ENCODE results near the gene PDCD4.

DNA sequence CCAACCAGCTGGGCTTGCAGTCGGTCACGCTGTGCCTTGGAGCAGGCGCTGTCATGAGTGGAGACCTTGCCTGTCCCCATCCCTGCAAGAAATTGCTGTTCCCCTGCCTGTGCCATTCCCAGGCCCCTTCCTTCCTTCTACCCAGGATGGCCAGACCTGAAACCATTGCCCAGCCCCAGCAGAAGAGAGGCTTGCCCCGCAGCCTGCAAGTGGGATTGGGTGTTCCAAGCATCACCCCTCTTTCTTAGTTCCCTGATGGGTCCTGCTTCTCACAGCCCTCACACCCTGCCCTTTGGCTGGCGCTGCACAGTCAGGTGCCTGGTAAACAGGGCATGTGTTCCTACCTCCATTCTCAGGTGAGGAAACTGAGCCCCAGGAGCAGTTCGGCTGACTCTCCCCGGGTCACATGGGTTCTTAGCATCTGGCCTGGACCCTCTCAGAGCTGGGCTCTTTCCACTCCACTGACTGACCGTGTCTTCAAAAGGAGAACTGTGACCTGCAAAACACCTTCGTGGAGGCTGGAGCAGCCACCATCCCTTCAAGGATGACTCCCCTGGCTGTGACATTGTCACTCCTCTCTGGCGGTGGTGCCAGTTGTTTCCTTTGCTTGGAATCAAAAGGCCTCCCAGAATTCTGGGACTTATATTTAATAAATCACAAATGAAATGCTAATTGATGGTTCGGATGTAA is 41.9 kb upstream of the PDCD4 start:
- TF ChIP-seq, protein P1, sequence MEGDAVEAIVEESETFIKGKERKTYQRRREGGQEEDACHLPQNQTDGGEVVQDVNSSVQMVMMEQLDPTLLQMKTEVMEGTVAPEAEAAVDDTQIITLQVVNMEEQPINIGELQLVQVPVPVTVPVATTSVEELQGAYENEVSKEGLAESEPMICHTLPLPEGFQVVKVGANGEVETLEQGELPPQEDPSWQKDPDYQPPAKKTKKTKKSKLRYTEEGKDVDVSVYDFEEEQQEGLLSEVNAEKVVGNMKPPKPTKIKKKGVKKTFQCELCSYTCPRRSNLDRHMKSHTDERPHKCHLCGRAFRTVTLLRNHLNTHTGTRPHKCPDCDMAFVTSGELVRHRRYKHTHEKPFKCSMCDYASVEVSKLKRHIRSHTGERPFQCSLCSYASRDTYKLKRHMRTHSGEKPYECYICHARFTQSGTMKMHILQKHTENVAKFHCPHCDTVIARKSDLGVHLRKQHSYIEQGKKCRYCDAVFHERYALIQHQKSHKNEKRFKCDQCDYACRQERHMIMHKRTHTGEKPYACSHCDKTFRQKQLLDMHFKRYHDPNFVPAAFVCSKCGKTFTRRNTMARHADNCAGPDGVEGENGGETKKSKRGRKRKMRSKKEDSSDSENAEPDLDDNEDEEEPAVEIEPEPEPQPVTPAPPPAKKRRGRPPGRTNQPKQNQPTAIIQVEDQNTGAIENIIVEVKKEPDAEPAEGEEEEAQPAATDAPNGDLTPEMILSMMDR (IDR thresholded peaks at IDR 0.05 in 2 of 3, conservative IDR thresholded peaks at IDR 0.05 in 1 of 3; ENCODE audit: control insufficient read depth in 2 of 3, extremely low read depth in 1 of 3, insufficient read depth in 1 of 3, low read depth in 3 of 3, low read length in 3 of 3) = no peak
- TF ChIP-seq SUPT20H (IDR thresholded peaks at IDR 0.05; ENCODE audit: borderline replicate concordance, control insufficient read depth, low read depth, low read length) = no peak
- TF ChIP-seq BHLHE40 (IDR thresholded peaks at IDR 0.05; ENCODE audit: borderline replicate concordance in 1 of 2, low read depth in 2 of 2, low read length in 1 of 2) = no peak
- peak; percentile 50; the same call in 1 of the 2 replicates for TF ChIP-seq SPI1 (IDR thresholded peaks at IDR 0.05; ENCODE audit: borderline replicate concordance, insufficient read depth, low read depth, low read length)
- TF ChIP-seq NFIC (IDR thresholded peaks at IDR 0.05; ENCODE audit: low read depth, low read length) = no peak
- TF ChIP-seq BRCA1 (IDR thresholded peaks at IDR 0.05; ENCODE audit: low read depth, low read length) = no peak
- TF ChIP-seq, protein P2, sequence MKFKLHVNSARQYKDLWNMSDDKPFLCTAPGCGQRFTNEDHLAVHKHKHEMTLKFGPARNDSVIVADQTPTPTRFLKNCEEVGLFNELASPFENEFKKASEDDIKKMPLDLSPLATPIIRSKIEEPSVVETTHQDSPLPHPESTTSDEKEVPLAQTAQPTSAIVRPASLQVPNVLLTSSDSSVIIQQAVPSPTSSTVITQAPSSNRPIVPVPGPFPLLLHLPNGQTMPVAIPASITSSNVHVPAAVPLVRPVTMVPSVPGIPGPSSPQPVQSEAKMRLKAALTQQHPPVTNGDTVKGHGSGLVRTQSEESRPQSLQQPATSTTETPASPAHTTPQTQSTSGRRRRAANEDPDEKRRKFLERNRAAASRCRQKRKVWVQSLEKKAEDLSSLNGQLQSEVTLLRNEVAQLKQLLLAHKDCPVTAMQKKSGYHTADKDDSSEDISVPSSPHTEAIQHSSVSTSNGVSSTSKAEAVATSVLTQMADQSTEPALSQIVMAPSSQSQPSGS (IDR thresholded peaks at IDR 0.05; ENCODE audit: low read length) = no peak
- no peak for TF ChIP-seq SP1 (IDR thresholded peaks at IDR 0.05; ENCODE audit: low read depth, low read length)
- no peak for TF ChIP-seq ZNF274 (IDR thresholded peaks at IDR 0.05; ENCODE audit: insufficient read depth, insufficient read length)
- TF ChIP-seq, protein P3, sequence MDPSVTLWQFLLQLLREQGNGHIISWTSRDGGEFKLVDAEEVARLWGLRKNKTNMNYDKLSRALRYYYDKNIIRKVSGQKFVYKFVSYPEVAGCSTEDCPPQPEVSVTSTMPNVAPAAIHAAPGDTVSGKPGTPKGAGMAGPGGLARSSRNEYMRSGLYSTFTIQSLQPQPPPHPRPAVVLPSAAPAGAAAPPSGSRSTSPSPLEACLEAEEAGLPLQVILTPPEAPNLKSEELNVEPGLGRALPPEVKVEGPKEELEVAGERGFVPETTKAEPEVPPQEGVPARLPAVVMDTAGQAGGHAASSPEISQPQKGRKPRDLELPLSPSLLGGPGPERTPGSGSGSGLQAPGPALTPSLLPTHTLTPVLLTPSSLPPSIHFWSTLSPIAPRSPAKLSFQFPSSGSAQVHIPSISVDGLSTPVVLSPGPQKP (IDR thresholded peaks at IDR 0.05; ENCODE audit: low read depth, low read length) = no peak

All from GM12878 (cell line).